Transverse colon (tissue), 4 donors: ENCODE results near the gene CFAP53.

Experiments used
- CTCF ChIP-seq, 5 experiments: fragments of 200-600 bp in 3 of 5; fragments of 450-650 bp in 2 of 5; sonication (generic) in 3 of 5; IDR thresholded peaks; 1 replicate in 2 of 5; 2 replicates in 3 of 5; pipeline ENCODE4 v1.5.1; 2016 to 2017; ENCODE audit warnings: antibody characterized with exemption in 5 of 5, inconsistent platforms in 3 of 5, mild to moderate bottlenecking in 2 of 5, moderate library complexity in 1 of 5
- POLR2AphosphoS5 ChIP-seq, 3 donors: sonication (generic); formaldehyde crosslinking; IDR thresholded peaks; one replicate each; pipeline ENCODE4 v1.6.1; 2016; ENCODE audit warnings: antibody characterized with exemption in 3 of 3

GRCh38 chr18:50181590-50181989 is 84.7 kb downstream of the CFAP53 start:
- TF ChIP-seq CTCF (IDR thresholded peaks at IDR 0.05) (no peak), POLR2AphosphoS5 (IDR thresholded peaks at IDR 0.05) (no peak)
